ENCODE measurements around the gene HSD17B14.

GRCh38 chr19:48861313-48861712 is 25.0 kb upstream of the HSD17B14 start:
- TF ChIP-seq, protein P1, sequence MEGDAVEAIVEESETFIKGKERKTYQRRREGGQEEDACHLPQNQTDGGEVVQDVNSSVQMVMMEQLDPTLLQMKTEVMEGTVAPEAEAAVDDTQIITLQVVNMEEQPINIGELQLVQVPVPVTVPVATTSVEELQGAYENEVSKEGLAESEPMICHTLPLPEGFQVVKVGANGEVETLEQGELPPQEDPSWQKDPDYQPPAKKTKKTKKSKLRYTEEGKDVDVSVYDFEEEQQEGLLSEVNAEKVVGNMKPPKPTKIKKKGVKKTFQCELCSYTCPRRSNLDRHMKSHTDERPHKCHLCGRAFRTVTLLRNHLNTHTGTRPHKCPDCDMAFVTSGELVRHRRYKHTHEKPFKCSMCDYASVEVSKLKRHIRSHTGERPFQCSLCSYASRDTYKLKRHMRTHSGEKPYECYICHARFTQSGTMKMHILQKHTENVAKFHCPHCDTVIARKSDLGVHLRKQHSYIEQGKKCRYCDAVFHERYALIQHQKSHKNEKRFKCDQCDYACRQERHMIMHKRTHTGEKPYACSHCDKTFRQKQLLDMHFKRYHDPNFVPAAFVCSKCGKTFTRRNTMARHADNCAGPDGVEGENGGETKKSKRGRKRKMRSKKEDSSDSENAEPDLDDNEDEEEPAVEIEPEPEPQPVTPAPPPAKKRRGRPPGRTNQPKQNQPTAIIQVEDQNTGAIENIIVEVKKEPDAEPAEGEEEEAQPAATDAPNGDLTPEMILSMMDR (IDR thresholded peaks at IDR 0.05; ENCODE audit: low read depth, low read length) = no peak
- TF ChIP-seq POLR2A (IDR thresholded peaks at IDR 0.05; ENCODE audit: extremely low read depth, insufficient read length) (no peak), MYC (IDR thresholded peaks at IDR 0.05; ENCODE audit: low read depth, low read length) (no peak)
- TF ChIP-seq, protein P2, sequence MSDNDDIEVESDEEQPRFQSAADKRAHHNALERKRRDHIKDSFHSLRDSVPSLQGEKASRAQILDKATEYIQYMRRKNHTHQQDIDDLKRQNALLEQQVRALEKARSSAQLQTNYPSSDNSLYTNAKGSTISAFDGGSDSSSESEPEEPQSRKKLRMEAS (IDR thresholded peaks at IDR 0.05; ENCODE audit: low read depth, low read length) = no peak

Data from NB4 (cell line).